Subcutaneous abdominal adipose tissue (tissue), 5 donors: ENCODE results near the gene ISX.

Source experiments
- H3K27ac ChIP-seq: one replicate; pipeline ENCODE4 v1.7.0; 2013; ENCODE audit warnings: low read depth, mild to moderate bottlenecking, inconsistent platforms, low read length, moderate library complexity
- H3K27me3 ChIP-seq, 5 donors: one replicate each; pipeline ENCODE4 v1.7.0; 2013; ENCODE audit warnings: low read length in 5 of 5, inconsistent platforms in 1 of 5; ENCODE audit not compliant: control insufficient read depth in 5 of 5, insufficient read depth in 4 of 5
- H3K36me3 ChIP-seq, 5 donors: one replicate each; pipeline ENCODE4 v1.7.0; 2013; ENCODE audit warnings: low read length in 5 of 5; ENCODE audit not compliant: control insufficient read depth in 5 of 5, insufficient read depth in 5 of 5
- H3K4me1 ChIP-seq, 5 donors: one replicate each; pipeline ENCODE4 v1.7.0; 2013; ENCODE audit warnings: low read length in 5 of 5, mild to moderate bottlenecking in 3 of 5, moderate library complexity in 1 of 5; ENCODE audit not compliant: control insufficient read depth in 5 of 5, insufficient read depth in 5 of 5
- H3K4me3 ChIP-seq, 5 donors: one replicate each; pipeline ENCODE4 v1.7.0; 2013; ENCODE audit warnings: low read length in 5 of 5, low read depth in 1 of 5
- H3K9ac ChIP-seq, 5 donors: one replicate each; pipeline ENCODE4 v1.7.0; 2013; ENCODE audit warnings: low read length in 5 of 5, mild to moderate bottlenecking in 4 of 5, moderate library complexity in 3 of 5
- H3K9me3 ChIP-seq, 5 donors: one replicate each; pipeline ENCODE4 v1.7.0; 2013; ENCODE audit warnings: low read length in 5 of 5; ENCODE audit not compliant: control insufficient read depth in 5 of 5
- donor health status: healthy.
- donor health status: healthy.
- donor health status: healthy.
- donor health status: healthy.
- donor health status: healthy.

The ISX gene

DNA sequence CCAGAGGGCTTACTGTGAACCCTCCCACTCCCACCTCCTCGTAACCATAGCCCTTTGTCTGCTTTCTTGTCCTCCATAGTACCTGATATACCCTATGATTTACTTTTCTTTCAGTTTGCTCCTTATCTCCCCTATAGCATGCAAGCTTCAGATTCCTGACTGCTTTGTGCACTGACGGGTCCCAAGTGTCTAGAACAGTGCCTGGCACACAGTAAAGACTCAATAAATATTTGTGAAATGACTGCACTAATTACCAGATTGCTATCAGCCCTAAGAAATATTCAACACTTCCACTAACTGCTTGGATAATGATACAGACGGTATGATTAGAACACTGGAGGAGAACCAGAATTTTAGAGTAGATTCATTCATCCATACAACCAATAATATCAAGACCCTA, 33.0 kb downstream of the ISX start:
- Histone ChIP-seq H3K36me3 (no peaks in the 10 kb centered on the region), H3K4me1 (no peaks in the 10 kb centered on the region), H3K9me3 (peaks cover 0 to 8% (median 0%) of the 10 kb centered on the region in 5 donors), H3K27me3 (peaks cover 0 to 18% (median 6%) of the 10 kb centered on the region in 5 donors), H3K4me3 (no peak overlapping the region), H3K9ac (no peak overlapping the region), H3K27ac (no peak overlapping the region)

- no peaks in the 10 kb centered on the region for H3K36me3 ChIP-seq
- no peak overlapping the region for H3K27ac ChIP-seq
- H3K4me1 ChIP-seq = no peaks in the 10 kb centered on the region
- no peak overlapping the region for H3K9ac ChIP-seq
- H3K4me3 ChIP-seq = no peak overlapping the region
- peaks cover 0 to 5% (median 0%) of the 10 kb centered on the region in 5 donors for H3K9me3 ChIP-seq
- H3K27me3 ChIP-seq = peaks cover 0 to 14% (median 6%) of the 10 kb centered on the region in 5 donors
Observed at GRCh38 chr22:35099883-35100282, 33.9 kb downstream of the ISX start.

DNA sequence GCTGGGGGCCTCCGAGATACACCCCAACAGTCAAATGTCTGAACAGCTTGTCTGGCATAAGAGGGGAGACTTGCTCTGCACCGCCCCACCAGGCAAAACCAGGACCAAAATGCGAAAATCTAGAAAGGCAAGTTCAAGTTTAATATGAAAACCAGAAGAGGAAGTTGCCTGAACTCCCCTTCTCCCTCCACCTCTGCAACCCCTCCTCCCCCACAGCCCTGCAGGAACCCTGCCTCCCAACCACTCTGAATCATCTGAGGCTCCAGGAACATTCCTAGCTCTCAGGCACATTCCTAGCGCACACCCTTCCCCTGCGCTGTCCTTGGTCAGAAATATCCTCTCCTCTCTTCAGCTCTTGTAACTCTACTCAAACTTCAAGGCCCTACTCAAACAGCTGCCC, 36.7 kb downstream of the ISX start:
- Histone ChIP-seq H3K4me1 (no peaks in the 10 kb centered on the region), H3K27me3 (peaks cover 0 to 9% (median 2%) of the 10 kb centered on the region in 5 donors), H3K27ac (no peak overlapping the region), H3K36me3 (no peaks in the 10 kb centered on the region), H3K9ac (no peak overlapping the region), H3K4me3 (no peak overlapping the region), H3K9me3 (no peaks in the 10 kb centered on the region)

DNA sequence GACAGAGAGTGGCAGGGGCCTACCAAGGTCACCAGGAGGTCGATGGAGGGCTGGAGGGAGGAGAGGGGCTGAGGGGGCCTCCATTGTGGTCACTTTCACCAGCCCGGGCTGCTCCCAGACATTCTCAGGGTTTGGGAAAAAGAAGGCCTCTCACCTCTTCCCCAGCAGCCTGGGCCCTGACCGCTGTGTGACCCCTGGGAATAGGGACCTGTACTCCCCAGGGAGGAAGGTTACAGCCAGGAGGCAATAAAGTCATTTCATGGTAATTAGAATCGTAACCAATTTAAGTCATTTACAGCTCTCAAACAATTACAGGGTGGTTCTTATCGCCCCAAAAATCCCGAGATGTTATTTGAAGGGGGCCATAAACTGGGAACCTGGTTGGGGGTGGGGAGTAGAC, 37.8 kb downstream of the ISX start:
- Histone ChIP-seq H3K9ac (no peak overlapping the region), H3K4me3 (no peak overlapping the region)

DNA sequence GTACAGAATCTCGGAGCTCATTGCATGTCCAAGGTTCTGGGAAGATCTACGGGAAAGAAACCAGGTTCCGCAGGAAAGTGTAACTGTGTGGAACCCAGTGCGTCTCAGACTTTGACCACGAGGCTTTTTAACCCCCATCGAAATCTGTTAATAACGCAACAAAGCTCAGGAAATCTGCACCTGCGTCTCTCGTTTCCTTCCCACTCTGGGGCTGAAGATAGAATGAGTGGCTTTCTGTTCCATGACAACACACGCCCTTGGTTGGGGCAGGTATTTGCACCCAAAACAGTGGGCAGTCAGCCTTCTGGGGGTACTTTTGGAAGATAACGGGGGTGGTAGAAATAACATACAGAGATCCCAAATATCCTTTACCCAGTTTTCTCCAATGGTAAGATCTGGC, 38.5 kb downstream of the ISX start:
- Histone ChIP-seq H3K4me3 (no peak overlapping the region), H3K36me3 (no peaks in the 10 kb centered on the region), H3K9ac (no peak overlapping the region), H3K4me1 (no peaks in the 10 kb centered on the region), H3K27ac (no peak overlapping the region), H3K9me3 (peaks cover 0 to 6% (median 0%) of the 10 kb centered on the region in 5 donors), H3K27me3 (peaks cover 0 to 10% (median 2%) of the 10 kb centered on the region in 5 donors)

More for the DNA sequence above, 37.8 kb downstream of the ISX start:
- no peak overlapping the region for H3K27ac ChIP-seq
- H3K27me3 ChIP-seq = peaks cover 0 to 8% (median 2%) of the 10 kb centered on the region in 5 donors
- H3K9me3 ChIP-seq = peaks cover 0 to 6% (median 0%) of the 10 kb centered on the region in 5 donors
- no peaks in the 10 kb centered on the region for H3K36me3 ChIP-seq
- no peaks in the 10 kb centered on the region for H3K4me1 ChIP-seq

DNA sequence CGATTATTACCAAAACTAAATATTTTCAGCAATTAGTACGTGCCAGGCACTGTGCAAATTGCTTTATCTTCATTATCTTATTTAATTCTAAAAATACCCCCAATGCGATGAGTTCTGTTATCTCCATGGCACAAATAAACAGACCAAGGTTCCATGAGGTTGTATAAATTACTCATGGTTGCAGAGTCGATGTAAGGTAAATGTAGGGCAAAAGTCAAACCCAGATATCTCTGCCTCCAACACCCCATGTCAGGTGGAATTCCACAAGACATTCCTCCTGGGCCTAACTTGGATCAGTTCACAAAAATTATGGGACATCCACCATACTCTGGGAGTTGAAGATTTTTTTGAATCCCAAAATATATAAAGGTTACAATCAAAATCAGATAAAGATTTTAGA, 43.7 kb downstream of the ISX start:
- no peak overlapping the region for H3K27ac ChIP-seq
- H3K27me3 ChIP-seq = peaks cover 0 to 10% (median 2%) of the 10 kb centered on the region in 5 donors
- H3K9ac ChIP-seq = no peak overlapping the region
- H3K4me1 ChIP-seq = no peaks in the 10 kb centered on the region
- no peak overlapping the region for H3K4me3 ChIP-seq
- H3K36me3 ChIP-seq = no peaks in the 10 kb centered on the region
- peaks cover 0 to 6% (median 0%) of the 10 kb centered on the region in 5 donors for H3K9me3 ChIP-seq

DNA sequence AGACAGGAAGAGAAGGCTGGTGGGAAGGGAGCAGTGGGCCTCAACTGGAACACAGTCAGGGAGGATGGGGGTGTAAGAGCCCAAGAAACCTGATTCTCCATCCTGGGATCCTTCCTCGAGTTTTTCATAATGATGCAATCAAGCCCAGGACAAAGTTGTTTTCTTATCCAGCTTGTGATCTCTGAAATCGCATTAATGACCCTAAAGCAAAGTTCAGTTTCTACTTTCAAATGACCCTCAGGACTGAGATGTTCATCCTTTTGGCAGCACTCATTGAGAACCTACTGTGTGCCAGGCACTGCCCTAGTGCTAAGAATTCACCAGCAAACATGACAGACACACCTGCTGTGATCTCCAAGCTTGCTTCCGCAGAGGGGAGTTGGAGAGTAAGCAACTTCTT, 45.3 kb downstream of the ISX start:
- Histone ChIP-seq H3K9me3 (peaks cover 0 to 6% (median 0%) of the 10 kb centered on the region in 5 donors), H3K27ac (no peak overlapping the region), H3K9ac (no peak overlapping the region), H3K36me3 (no peaks in the 10 kb centered on the region), H3K4me1 (no peaks in the 10 kb centered on the region), H3K27me3 (peaks cover 0 to 10% (median 5%) of the 10 kb centered on the region in 5 donors), H3K4me3 (no peak overlapping the region)

DNA sequence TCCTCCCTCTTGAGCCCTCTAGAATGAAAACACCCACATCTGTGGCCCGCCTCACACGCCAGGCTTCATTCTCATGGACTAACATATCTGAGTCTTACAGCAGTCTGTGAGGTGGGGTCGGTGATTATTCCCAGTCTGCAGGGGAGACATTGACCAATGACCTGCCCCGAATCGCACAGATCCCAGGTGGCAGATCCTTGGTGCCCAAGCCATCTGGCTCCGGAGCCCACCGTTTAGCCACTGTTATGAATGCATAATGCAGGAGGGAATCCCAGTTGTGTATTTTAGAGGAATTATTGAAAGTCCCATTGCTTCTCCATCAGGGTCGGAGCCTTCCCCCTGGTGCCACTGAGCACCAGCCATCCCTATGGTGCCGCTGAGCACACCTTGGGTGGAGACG, 47.4 kb downstream of the ISX start:
- peaks cover 0 to 10% (median 9%) of the 10 kb centered on the region in 5 donors for H3K27me3 ChIP-seq
- no peak overlapping the region for H3K9ac ChIP-seq
- H3K4me1 ChIP-seq = no peaks in the 10 kb centered on the region
- no peak overlapping the region for H3K27ac ChIP-seq
- H3K4me3 ChIP-seq = no peak overlapping the region
- H3K9me3 ChIP-seq = peaks cover 0 to 4% (median 0%) of the 10 kb centered on the region in 5 donors
- no peaks in the 10 kb centered on the region for H3K36me3 ChIP-seq

DNA sequence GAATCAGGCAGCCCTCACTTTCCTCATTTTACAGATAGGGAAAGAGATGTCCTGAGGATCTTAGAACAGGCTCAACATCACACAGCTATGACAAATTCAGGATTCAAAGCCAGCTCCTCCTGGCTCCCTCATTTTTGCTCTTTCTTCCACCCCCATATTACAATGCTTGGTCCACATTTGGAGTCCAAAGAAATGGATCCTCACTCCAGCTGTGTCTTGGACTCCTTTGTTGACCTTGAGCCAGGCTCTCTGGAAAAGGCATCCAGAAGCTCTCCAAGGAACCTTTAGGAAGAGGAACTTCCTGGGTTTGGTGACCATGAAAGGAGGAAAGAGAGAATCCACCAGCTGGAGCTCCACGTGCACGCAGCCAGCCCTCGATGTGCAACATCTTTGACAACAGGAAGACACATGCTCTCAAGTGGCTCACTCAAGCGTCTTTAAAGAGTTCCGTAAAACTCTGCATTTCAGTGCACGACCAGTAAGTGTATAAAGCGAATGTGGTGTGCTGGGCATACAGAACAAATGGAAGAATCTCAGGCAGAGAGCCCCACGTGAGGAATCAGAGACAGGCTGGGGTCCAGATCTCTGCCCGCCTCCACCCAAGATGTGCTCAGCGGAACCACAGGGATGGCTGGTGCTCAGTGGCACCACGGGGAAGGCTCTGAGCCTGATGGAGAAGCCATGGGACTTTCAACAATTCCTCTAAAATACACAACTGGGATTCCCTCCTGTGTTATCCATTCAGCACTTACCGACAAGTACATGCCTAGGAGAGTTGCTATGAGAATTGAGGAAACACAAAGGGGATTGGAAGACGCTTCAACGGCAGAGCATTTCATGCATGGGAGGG, 48.4 kb downstream of the ISX start:
- H3K4me1 ChIP-seq = no peaks in the 10 kb centered on the region
- no peak overlapping the region for H3K9ac ChIP-seq
- peaks cover 0 to 10% (median 4%) of the 10 kb centered on the region in 5 donors for H3K27me3 ChIP-seq
- peaks cover 0 to 3% (median 0%) of the 10 kb centered on the region in 5 donors for H3K9me3 ChIP-seq
- H3K4me3 ChIP-seq = no peak overlapping the region
- H3K27ac ChIP-seq = no peak overlapping the region
- no peaks in the 10 kb centered on the region for H3K36me3 ChIP-seq

DNA sequence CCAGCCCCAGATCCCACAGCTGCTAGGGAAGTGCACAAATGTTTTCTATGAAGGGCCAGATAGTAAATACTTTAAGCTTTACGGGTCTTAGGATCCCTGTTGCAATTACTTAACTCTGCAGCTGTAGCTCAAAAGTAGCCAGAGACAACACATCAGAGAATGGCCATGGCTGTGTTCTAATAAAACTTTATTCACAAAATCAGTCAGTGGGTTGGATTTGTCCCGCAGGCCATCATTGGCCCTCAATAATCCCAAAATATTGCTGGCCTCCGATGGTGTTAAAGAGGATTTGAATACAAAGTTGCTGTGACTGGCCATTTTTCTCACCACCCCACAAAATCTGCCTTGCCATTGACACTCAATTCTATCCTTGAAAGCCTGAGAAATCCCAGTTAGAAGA, 49.6 kb downstream of the ISX start:
- Histone ChIP-seq H3K36me3 (no peaks in the 10 kb centered on the region), H3K9me3 (peaks cover 0 to 3% (median 0%) of the 10 kb centered on the region in 5 donors), H3K27me3 (peaks cover 0 to 10% (median 4%) of the 10 kb centered on the region in 5 donors), H3K4me1 (no peaks in the 10 kb centered on the region), H3K9ac (no peak overlapping the region), H3K4me3 (no peak overlapping the region), H3K27ac (no peak overlapping the region)
